Umbilical cord (tissue), 2 donors: Measurements from ENCODE around the gene INHBE. TPM values are rescaled to one million over a fixed set of nuclear protein-coding genes. Genes with fewer than 3 reads are reported as not detected.
A peak's percentile ranks its signal among the peaks of the same experiment; 100 is the strongest.
"Not testable (repeated sequence)": the region's sequence is repeated elsewhere in the genome, so short reads cannot be mapped to it uniquely, and the experiment has no call there.

ENCODE experiments used
- DNase-seq: peaks from one replicate; pipeline ENCODE4 v3.0.0-alpha.2; 2015; ENCODE audit warnings: low spot score
- total RNA-seq: library from RNA; depleted of rRNA; stranded (reverse); fragments of >200 nt; gene quantifications from one replicate; pipeline ENCODE4 v1.2.3, GENCODE V29; 2014; ENCODE audit warnings: low replicate concordance; ENCODE audit not compliant: insufficient read depth

INHBE gene, protein sequence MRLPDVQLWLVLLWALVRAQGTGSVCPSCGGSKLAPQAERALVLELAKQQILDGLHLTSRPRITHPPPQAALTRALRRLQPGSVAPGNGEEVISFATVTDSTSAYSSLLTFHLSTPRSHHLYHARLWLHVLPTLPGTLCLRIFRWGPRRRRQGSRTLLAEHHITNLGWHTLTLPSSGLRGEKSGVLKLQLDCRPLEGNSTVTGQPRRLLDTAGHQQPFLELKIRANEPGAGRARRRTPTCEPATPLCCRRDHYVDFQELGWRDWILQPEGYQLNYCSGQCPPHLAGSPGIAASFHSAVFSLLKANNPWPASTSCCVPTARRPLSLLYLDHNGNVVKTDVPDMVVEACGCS
- total RNA-seq = 1.4 TPM

DNA sequence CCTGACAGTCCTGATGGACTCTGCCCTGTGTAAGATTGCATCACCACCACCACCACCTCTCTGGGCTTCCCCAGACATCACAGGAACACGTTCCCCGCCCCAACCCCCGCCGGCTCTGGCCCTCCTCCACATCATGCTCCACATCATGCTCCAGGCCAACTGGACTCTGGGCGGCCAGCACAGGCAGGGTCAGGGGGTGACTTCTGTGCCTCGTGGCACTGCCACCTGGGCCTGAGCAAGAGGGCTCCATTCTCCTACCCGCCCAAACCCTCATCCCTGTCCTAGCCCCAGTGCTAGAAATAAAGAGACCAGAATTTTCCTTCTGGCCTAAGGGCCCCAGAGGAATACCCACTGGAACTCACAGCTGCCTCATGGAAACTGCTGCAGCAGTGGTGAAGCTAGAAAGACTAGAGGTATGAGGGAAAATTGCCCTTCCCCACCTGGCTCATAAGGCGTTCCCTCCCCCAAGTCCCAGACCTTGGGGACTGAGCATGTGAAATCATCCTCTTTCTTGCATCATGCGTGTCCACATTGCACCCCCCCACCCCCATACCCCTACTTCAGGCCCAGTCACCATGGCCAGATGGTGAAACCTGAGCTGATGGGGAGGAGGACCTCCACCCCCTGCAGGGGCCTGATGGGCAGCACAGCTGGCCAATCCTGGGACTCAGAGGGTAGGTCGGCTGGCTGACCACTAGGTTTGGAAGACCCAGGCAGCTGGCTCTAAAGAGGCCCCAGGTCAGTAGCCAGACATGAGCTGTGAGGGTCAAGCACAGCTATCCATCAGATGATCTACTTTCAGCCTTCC is at the start of gene INHBE:
INHBE (plus strand) TSS at position 742 of the 808 bp plus-strand sequence. CDS start 230 bp downstream, outside the sequence.
- no peak for DNase-seq

DNA sequence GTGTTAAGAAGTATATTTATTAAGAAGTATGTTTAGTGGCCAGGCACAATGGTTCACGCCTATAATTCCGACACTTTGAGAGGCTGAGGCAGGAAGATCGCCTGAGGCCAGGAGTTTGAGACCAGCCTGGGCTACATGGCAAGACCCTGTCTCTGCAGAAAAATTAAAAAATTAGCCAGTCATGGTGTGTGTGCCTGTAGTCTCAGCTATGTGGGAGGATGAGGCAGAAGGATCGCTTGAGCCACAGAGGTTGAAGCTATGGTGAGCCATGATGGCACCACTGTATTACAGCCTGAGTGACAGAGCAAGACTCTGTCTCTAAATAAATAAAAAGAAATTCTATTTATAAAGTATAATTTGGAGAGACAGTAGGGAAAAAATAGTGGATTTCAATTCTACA is 44.6 kb upstream of the INHBE start:
- DNase-seq = no peak

DNA sequence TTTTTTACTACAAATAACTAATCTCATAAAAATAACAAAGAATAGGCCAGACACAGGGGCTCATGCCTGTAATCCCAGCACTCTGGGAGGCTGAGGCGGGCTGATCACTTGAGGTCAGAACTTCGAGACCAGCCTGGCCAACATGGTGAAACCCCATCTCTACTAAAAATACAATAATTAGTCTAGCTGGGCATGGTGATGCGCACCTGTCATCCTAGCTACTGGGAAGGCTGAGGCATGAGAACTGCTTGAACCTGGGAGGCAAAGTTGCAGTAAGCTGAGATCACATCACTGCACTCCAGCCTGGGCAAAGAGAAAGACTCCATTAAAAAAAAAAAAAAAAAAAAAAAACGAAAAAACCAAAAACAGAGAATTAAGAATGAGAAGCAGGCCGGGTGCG is 40.9 kb upstream of the INHBE start:
- DNase-seq = not testable (repeated sequence)

DNA sequence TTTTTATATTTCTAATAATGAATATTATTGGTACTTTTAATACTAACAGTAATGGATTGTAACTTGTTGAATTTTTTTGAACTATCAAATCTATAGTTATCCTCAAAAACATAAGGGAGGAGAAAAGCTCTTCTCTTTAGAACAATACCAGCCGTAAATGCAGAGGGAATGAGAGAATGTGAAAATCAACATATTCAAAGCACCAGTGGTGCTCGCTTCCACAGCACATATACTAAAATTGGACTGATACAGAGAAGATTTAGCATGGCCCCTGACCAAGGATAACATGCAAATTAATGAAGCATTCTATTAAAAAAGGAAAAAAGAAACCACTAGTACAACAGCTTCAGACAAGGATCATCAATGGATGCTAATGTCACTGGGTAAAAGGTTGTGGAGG is 40.0 kb upstream of the INHBE start:
- no peak for DNase-seq

DNA sequence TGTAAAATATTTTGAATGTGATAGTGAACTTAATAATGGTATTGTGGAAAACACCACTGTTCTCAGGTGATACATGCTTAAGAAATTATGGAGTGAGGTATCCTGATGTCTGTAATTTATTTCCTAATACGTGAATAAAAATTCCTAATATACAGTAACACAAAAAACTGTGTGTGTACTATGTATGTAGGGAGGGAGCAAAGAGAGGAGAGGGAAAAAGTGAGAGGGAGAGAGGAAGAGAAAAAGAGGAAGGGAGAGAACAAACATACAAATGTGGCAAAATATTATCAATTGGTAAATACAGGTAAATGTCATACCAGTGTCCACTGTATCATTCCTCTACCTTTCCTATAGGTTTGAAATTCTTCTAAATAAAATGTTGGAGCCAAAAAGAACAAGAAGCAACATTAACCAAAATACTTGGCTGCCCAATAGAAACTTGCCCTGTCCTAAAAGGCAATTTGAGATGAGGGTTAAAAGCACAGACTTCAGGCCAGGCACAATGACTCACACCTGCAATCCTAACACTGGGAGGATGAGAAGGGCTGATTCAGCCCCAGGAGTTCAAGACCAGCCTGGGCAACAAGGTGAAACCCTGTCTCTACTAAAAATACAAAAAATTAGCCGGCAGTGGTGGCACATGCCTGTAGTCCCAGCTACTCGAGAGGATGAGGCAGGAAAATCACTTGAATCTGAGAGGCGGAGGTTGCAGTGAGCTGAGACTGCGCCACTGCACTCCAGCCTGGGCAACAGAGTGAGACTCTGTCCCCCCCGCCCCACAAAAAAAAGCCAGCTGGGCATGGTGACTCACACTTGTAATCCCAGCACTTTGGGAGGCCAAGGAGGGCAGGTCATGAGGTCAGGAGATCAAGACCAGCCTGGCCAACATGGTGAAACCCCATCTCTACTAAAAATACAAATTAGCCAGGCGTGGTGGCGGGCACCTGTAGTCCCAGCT is 38.8 kb upstream of the INHBE start:
- DNase-seq = no peak

DNA sequence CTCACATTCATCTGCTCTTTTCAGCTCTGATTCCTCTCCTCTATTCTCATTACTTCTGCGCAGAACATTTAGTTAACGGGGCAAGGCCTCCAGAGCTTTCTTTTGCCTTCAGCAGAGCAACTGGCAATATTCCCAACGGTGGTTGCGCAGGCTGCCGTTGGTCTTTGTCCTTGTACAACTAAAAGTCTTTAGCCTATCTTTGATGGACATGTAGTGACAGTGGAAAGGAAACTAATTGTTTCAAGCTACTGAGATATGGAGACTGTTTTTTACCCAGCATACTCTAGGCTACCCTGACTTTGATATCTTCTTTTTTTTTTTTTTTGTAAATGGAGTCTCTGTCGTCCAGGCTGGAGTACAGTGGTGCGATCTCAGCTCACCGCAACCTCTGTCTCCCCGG is 36.9 kb upstream of the INHBE start:
- DNase-seq = no peak

DNA sequence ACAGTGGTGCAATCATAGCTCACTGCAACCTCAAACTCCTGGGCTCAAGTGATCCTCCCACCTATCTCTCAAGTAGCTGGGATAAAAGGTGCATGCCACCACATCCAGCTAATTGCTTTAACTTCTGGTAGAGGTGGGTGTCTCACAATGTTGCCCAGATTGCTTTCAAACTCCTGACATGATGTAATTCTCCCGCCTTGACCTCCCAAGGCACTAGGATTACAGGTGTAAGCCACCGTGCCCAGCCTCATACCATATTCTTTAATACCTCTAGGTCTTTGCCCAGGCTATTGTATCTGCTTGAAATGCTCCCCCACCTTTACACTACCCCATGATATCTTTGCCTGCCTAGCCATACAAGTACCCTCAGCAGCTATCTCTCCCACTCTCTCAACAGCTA is 35.6 kb upstream of the INHBE start:
- no peak for DNase-seq

DNA sequence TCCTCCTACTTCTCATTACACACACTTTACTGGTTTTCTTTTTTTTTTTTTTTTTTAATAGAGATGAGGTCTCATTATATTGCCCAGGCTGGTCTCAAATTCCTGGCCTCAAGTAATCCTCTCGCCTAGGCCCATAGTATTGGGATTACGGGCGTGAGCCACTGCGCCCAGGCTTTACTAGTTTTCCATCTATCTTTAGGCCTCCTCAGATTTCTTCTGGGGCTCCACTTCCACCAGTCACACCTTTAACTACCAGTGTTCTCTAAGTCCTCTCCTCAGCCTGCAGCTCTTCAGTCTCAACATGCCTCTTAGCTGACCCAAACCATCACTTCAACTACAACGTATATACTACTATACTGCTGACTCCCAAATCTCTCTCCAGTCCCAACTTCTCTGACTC is 34.6 kb upstream of the INHBE start:
- no peak for DNase-seq

DNA sequence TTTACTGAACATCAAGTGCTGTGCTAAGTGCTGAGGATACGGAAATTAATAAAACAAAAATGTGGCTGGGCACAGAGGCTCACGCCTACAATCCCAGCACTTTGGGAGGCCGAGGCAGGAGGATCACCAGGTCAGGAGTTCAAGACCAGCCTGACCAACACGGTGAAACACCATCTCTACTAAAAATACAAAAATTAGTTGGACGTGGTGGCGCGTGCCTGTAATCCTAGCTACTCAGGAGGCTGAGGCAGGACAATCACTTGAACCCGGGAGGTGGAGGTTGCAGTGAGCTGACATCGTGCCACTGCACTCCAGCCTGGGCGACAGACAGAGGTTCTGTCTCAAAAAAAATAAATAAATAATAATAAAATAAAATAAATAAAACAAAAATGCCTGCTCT is 28.2 kb upstream of the INHBE start:
- DNase-seq = not testable (repeated sequence)

DNA sequence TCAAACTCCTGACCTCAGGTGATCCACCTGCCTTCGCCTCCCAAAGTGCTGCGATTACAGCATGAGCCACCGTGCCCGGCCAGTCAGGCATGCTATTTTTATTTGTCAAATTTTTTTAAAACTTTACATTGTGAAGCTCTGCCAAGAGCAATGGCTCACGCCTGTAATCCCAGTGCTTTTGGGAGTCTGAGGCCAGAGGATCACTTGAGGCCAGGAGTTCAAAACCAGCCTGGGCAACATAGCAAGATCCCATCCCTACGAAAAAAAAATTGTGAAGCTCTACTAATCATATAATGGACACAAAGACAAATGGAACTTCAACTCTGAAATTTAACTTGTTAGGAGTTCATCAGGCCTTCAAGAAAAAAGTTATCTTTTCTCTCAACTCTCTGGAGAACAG is 26.1 kb upstream of the INHBE start:
- no peak for DNase-seq

DNA sequence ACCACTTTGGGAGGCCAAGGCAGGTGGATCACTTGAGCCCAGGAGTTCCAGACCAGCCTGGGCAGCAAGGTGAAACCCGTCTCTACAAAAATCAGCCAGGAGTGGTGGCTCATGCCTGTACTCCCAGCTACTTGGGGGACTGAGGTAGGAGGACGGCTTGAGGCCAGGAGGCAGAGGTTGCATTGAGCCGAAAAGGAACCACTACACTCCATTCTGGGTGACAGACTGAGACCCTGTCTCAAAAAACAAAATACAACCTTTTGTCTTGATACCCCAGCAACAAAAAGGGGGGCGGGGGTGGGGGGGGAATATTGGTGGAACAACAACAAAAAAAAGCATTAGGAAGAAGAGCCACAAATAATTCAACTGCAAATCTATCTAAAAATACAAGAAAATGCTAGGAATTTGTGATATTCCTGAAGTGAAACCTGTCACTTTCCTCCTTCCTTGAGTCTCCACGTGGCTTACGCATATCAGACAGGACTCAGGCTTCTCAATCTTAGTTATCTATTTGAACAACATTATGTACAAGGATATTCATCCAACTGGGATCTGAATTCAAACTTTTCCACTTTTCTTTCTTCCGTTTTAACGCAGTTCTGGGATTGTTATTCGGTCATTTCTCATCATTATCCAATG is 25.5 kb upstream of the INHBE start:
- no peak for DNase-seq

DNA sequence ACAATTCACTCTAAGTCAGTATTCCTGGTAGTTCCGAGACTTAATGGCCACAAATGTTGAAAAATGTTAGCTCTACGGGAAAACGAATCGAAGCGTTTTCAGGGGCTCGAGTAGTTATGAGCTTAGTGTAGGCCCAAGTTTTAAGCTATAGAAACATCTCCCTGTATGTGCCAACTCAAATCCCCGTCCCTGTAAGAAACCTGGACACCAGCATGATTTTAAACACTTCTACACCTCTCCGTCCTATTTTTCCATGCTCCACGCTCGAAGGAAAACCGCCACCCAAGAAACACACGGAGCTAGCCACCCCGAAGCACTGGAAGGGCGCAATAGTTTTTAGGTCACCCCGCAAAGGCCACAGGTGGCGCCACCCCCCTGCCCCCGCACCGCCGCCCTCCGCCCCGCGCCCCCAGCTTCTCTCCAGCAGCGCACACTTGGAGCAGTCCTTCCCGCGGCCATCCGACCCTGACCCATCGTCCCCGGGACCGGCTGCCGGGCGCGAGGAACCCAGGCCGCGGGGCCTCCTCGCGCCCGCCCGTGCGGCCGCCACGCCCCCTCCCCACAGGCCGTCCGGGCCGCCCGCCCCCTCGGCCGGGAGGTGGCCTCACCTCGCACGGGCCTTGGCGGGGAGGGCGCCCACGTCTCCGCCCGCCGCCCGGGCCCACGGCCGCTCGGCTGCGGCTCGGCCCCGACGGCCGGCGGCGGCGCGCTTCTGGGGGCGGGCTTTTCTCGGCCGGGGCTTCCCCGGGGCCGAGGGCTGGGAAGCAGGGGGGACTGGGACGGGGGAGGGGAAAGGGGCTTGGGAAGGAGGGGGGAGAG is 24.8 kb upstream of the INHBE start:
- DNase-seq = peak; percentile 37

DNA sequence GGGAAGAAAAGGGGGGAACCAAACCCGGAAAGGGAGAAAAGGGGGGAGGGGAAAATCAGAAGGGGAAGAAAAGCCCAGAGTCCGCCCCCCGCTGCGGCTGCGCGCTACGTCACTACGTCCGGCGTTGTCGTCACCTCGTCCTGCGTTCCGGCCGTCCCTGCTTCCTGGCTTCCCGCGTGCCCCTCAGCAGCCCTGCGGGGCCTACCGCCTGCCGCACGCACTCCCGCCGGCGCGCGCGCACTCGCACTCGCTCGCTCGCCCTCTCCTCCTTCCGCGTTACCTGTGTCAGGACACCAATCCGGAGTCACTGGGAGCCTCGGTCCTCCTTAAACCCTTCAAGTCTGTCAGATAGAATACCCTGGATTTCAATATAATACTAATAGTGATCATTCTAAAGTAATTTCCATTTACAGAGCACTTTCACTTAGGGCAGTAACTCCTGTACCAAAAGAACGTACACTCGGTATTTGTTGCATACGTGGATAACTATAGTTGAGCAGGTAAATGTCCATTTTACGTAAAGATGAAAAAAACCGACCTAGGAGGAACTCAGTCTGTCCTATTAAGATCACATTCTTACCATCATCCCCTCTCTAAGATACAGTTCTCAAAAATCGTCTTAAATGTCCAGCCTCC is 24.1 kb upstream of the INHBE start, which contains the start of gene R3HDM2:
R3HDM2 (minus strand) TSS at position 113 of the 636 bp plus-strand sequence. CDS start 120,615 bp downstream, outside the sequence.
- DNase-seq = peak; percentile 97

DNA sequence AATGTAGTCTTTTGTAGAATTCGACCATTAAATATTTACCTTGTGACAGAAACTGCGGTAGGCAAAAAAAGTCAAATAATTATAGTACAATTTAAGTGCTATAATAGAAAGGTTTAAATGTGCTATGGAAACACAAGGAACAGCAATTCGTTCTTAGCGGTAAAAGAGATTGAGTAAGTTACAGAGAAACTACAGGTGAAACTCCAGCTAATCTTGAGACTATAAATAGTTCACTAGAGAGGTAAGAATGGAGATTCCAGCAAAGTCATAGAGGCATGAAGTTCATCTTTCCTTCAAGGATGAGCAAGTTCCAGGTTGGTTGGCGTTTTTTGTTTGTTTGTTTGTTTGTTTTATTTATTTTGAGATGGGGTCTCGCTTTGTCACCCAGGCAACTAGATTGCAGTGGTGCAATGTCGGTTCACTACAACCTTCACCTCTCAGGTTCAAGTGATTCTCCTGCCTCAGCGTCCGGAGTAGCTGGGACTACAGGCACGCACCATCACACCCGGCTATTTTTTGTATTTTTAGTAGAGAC is 23.4 kb upstream of the INHBE start:
- no peak for DNase-seq

DNA sequence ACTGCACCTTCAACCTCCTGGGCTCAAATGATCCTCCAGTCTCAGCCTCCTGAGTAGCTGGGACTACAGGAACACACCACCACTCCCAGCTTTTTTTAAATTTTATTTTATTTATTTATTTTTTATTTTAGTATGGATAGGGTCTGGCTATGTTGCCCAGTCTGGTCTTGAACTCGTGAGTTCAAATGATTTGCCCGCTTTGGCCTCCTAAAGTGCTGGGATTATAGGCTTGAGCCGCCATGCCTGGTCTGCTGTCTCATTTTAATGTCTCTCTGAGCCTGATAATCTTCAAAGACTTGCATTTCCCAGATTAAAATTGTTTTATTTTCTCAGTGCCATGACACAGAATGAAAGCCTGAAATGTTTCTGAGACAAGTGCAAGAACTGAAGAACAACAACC is 21.7 kb upstream of the INHBE start:
- no peak for DNase-seq

DNA sequence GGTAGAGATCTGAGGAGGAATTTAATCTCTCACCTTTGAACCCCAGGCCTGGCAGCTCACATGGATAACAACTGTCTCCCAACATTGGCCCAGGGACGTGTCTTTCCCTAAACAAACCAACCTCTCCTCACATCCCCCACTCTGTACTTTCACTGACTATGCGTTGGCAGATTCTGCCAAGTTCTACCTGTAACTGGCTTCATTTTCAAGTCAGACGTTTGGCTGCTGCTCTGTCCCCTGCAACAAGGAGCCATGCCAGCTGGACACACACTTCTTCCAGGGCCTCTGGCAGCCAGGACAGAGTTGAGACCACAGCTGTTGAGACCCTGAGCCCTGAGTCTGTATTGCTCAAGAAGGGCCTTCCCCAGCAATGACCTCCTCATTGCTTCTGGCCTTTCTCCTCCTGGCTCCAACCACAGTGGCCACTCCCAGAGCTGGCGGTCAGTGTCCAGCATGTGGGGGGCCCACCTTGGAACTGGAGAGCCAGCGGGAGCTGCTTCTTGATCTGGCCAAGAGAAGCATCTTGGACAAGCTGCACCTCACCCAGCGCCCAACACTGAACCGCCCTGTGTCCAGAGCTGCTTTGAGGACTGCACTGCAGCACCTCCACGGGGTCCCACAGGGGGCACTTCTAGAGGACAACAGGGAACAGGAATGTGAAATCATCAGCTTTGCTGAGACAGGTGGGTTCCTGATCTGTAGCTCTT is 20.4 kb upstream of the INHBE start, which contains the start of gene INHBC:
INHBC (plus strand) TSS at position 268 of the 707 bp plus-strand sequence; CDS start at position 371, 103 bp downstream.
- no peak for DNase-seq

DNA sequence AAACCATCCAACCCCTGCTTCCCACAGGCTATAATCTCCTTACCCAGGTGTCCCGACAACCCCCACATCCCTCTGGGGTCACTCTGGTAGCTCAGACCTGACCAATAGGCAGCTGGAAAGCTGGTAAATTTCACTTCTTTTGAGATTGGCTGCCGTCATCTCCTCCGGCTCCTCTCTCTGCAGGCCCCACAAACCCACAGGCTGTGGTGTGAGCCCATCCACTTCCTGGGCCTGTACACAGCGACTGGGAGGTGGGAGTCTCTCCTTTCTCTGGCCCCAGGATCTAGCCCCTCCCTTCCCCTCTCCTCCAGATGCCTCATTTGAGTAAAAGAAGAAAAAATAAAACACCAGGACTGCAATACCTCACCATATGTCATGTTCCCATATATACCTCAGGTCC is 19.8 kb upstream of the INHBE start:
- DNase-seq = peak; percentile 63

DNA sequence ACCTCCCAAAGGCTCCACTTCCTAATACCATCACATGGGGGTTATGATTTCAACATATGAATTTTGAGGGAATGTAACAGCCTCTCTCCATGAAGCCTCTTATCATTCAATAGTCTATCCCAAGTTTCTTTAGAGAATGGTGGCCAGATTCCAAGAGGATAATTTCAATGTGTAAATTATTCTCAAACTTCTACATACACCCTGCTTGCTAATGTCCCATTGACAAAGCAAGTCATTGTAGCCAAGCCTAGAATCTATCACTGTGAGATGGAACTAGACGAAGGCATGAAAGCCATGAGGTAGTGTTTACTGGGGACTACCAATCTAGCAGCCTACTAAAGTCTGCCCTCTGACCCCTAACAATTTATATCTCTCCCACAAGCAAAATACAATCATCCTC is 16.7 kb upstream of the INHBE start:
- DNase-seq = no peak
